ENCODE data around the gene OR9Q1.

- no peak for TF ChIP-seq POLR2A (IDR thresholded peaks at IDR 0.05; ENCODE audit: low read length)
- TF ChIP-seq GATA1 (IDR thresholded peaks at IDR 0.05; ENCODE audit: low read depth, low read length) = no peak
Measured at GRCh38 chr11:58058276-58059006, 34.8 kb downstream of the OR9Q1 start.

Data from erythroblast (primary cell).